CD4-positive, alpha-beta T cell treated with Interleukin-15 for 4 hours (primary cell): ENCODE data around the gene MRPS16.

Source experiments
- DNase-seq: peaks from one replicate; pipeline ENCODE4 v3.0.0-alpha.2; 2020; ENCODE audit warnings: low spot score

MRPS16 gene

GRCh38 chr10:73239908-73240307 is 12.5 kb downstream of the MRPS16 start:
- no peak for DNase-seq

GRCh38 chr10:73238990-73239566 is 13.4 kb downstream of the MRPS16 start:
- DNase-seq, result no peak

- no peak for DNase-seq
Measured at GRCh38 chr10:73234695-73235094, 17.7 kb downstream of the MRPS16 start.

- no peak for DNase-seq
Measured at GRCh38 chr10:73233883-73234282, 18.6 kb downstream of the MRPS16 start.

- no peak for DNase-seq
Measured at GRCh38 chr10:73232887-73233286, 19.6 kb downstream of the MRPS16 start.

GRCh38 chr10:73229567-73229966 is 22.9 kb downstream of the MRPS16 start:
- no peak for DNase-seq

- no peak for DNase-seq
Measured at GRCh38 chr10:73228247-73228646, 24.2 kb downstream of the MRPS16 start.

GRCh38 chr10:73226663-73227062 is 25.8 kb downstream of the MRPS16 start:
- DNase-seq, result no peak

- DNase-seq, result no peak
Measured at GRCh38 chr10:73225518-73225917, 26.9 kb downstream of the MRPS16 start.

GRCh38 chr10:73220989-73221388 is 31.5 kb downstream of the MRPS16 start:
- no peak for DNase-seq

GRCh38 chr10:73219384-73219783 is 33.1 kb downstream of the MRPS16 start:
- DNase-seq, result no peak

- DNase-seq, result no peak
Measured at GRCh38 chr10:73218431-73219191, 33.8 kb downstream of the MRPS16 start.

GRCh38 chr10:73217628-73218027 is 34.8 kb downstream of the MRPS16 start:
- DNase-seq, result no peak

- no peak for DNase-seq
Measured at GRCh38 chr10:73215749-73216148, 36.7 kb downstream of the MRPS16 start.

- DNase-seq, result no peak
Measured at GRCh38 chr10:73211106-73211811, 41.2 kb downstream of the MRPS16 start.

GRCh38 chr10:73210395-73211105 is 41.9 kb downstream of the MRPS16 start:
- no peak for DNase-seq

GRCh38 chr10:73209705-73210104 is 42.7 kb downstream of the MRPS16 start:
- DNase-seq, result no peak

- DNase-seq, result no peak
Measured at GRCh38 chr10:73207883-73208282, 44.6 kb downstream of the MRPS16 start.

GRCh38 chr10:73206385-73206784 is 46.1 kb downstream of the MRPS16 start:
- no peak for DNase-seq

- no peak for DNase-seq
Measured at GRCh38 chr10:73205890-73206289, 46.6 kb downstream of the MRPS16 start.

GRCh38 chr10:73205081-73205480 is 47.4 kb downstream of the MRPS16 start:
- DNase-seq, result no peak
